ENCODE measurements around the gene KDM4B. TPM values are rescaled to one million over a fixed set of nuclear protein-coding genes. Genes with fewer than 3 reads are reported as not detected.

The KDM4B gene
- total RNA-seq, 1 experiment from 2014 or later: 43.7 TPM

DNA sequence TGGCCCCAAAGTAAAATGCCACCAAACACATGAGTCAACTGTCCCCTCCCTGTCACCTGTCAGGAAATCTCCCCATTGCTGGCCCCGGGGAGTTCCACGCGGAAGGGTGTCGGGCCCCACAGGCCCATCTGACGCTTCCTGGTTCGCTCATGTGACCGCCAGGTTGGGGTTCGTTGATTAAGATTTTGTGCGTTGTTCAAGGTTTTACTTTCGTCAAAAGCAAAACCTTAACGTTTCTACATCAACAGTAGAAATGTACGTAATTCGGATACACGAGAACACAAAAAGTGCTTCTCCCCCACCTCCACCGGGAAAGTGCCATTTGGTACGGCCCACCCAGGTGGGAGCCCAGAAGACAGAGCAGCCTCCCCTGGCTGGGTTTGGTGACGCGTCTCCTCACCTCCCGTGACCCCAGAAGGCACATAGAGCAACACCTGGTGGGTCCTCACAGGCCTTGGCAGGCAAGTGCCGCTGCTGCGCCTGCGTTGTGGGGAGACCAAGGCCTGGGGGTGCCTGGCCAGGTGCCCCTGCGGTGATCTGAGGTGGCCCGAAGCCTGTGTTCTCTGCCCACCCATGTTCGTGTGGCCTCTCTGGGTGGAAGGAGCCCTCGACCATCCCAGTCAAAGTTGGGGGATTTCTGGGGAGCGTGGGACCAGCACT, 161.6 kb downstream of the KDM4B start:
- Mint-ChIP-seq H3K36me3 (ENCODE audit: insufficient read depth in 1 of 3, low read depth in 3 of 3) (peaks cover 0 to 18% (median 18%) of the 10 kb centered on the region in 3 experiments; a peak in 5 of 7 replicates), H3K27me3 (ENCODE audit: low read depth) (no peaks in the 10 kb centered on the region; the same call in 1 of the 2 replicates), H3K9me3 (no peaks in the 10 kb centered on the region), H3K27ac (peak overlapping the region; percentile 90 to 97 (median 96); a peak in 6 of 7 replicates), H3K4me1 (peaks cover 33 to 67% of the 10 kb centered on the region in 2 experiments), H3K4me3 (peak overlapping the region in 1 of 2 experiments; percentile 31; a peak in 1 of 5 replicates)
- Histone ChIP-seq H4K91ac (ENCODE audit: insufficient read length, low read depth, low read length) (no peak overlapping the region), H3K27ac (ENCODE audit: insufficient read length, low read depth, low read length) (no peak overlapping the region), H2BK15ac (ENCODE audit: low read depth, low read length) (no peak overlapping the region), H2BK5ac (ENCODE audit: insufficient read length, low read length) (no peak overlapping the region), H3K9me3 (ENCODE audit: control insufficient read depth, low read depth, low read length) (no peaks in the 10 kb centered on the region), H2BK20ac (ENCODE audit: low read depth, low read length, poor library complexity, severe bottlenecking) (no peak overlapping the region), H4K20me1 (ENCODE audit: control insufficient read depth, insufficient read depth, insufficient read length) (no peaks in the 10 kb centered on the region), H3K23ac (ENCODE audit: insufficient read length, low read depth, low read length) (no peak overlapping the region), H4K5ac (ENCODE audit: insufficient read length, low read depth, low read length) (no peak overlapping the region), H3K9ac (ENCODE audit: extremely low read depth, insufficient read length, low read length) (no peak overlapping the region), H3K56ac (ENCODE audit: insufficient read length, low read depth, low read length) (no peak overlapping the region), H3K14ac (ENCODE audit: insufficient read depth, low read length) (no peak overlapping the region), H3K27me3 (ENCODE audit: insufficient read depth, low read length) (no peaks in the 10 kb centered on the region), H3T11ph (ENCODE audit: low read length) (no peak overlapping the region), H4K8ac (replicated peaks; ENCODE audit: insufficient read length, low read depth, low read length) (no peak overlapping the region), H3K4me1 (ENCODE audit: insufficient read depth, low read length) (peaks cover 2% of the 10 kb centered on the region; the same call in 1 of the 2 replicates), H3K79me2 (ENCODE audit: insufficient read depth, low read length) (no peaks in the 10 kb centered on the region), H2BK120ac (ENCODE audit: low read depth, low read length, poor library complexity, severe bottlenecking) (no peak overlapping the region), H3K4me2 (ENCODE audit: insufficient read depth, insufficient read length, low read length) (no peak overlapping the region), H3K23me2 (ENCODE audit: insufficient read length, low read depth, low read length, poor library complexity, severe bottlenecking) (no peaks in the 10 kb centered on the region), H2BK12ac (ENCODE audit: insufficient read length, low read depth, low read length) (no peak overlapping the region), H3K18ac (ENCODE audit: insufficient read length, low read depth, low read length) (no peak overlapping the region), H3K4ac (ENCODE audit: low read depth, low read length) (no peak overlapping the region), H2AFZ (ENCODE audit: low read length) (no peak overlapping the region), H2AK5ac (ENCODE audit: insufficient read length, low read length) (no peak overlapping the region), H3K79me1 (ENCODE audit: insufficient read depth, low read depth, low read length, poor library complexity, severe bottlenecking) (no peaks in the 10 kb centered on the region)
- no peak for DNase-seq
- TF ChIP-seq, protein P1, sequence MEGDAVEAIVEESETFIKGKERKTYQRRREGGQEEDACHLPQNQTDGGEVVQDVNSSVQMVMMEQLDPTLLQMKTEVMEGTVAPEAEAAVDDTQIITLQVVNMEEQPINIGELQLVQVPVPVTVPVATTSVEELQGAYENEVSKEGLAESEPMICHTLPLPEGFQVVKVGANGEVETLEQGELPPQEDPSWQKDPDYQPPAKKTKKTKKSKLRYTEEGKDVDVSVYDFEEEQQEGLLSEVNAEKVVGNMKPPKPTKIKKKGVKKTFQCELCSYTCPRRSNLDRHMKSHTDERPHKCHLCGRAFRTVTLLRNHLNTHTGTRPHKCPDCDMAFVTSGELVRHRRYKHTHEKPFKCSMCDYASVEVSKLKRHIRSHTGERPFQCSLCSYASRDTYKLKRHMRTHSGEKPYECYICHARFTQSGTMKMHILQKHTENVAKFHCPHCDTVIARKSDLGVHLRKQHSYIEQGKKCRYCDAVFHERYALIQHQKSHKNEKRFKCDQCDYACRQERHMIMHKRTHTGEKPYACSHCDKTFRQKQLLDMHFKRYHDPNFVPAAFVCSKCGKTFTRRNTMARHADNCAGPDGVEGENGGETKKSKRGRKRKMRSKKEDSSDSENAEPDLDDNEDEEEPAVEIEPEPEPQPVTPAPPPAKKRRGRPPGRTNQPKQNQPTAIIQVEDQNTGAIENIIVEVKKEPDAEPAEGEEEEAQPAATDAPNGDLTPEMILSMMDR (conservative IDR thresholded peaks at IDR 0.05): no peak
- WGBS (ENCODE audit: extremely low coverage, insufficient read length, low lambda C conversion rate): no CpG with 5 or more reads among the region's 27 CpGs
